Forelimb muscle (tissue), 1 donor: ENCODE results near the gene CALD1. TPM values are rescaled to one million over a fixed set of nuclear protein-coding genes. Genes with fewer than 3 reads are reported as not detected.

Experiments
- DNase-seq: peaks from one replicate; pipeline ENCODE4 v3.0.0-alpha.2; 2013; ENCODE audit warnings: low read depth
- polyA plus RNA-seq: library from polyadenylated mRNA; unstranded; fragments of 120-200 nt; gene quantifications from one replicate; pipeline ENCODE4 v1.2.1, GENCODE V29; 2013; ENCODE audit not compliant: insufficient read length

The CALD1 gene
- polyA plus RNA-seq, 1 donor: 98.8 TPM

GRCh38 chr7:134893920-134894319, 114.5 kb downstream of the CALD1 start:
- no peak for DNase-seq

DNA sequence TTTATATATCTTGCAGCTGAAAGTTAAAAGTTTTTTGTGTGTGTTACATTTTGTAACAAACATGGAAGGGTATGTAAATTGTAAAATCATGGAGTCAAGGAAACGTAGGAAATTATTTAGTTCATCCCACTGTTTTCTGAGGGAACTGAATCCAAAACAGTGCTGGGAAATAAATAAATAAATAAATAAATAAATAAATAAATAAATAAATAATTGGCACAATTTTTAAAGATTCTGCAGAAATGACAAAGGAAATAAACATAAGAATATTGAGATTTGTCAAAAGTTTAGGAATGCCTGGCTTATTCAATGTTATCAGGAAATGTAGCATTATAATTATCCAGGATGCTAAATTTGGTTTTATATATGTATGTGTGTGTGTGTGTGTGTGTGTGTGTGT, 115.5 kb downstream of the CALD1 start:
- DNase-seq: no peak

DNA sequence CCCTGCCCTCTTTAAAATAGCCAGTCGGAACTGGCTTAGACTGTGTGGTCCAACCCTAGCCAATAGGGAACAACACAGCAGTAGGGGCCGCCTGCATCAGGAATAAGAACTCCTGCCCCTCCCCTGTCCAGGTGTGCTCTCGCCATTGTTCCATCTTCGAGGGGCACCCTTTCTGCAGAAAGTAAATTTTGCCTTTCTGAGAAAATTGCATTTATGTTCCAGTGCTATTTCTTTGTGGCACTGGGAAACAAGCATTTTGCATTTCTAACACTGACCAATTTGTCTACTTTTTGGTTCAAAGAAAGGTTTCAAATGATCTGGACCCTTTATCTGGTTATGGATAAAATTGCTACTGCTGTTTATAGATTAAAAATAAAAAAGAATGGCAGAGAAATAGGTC, 116.6 kb downstream of the CALD1 start:
- no peak for DNase-seq

DNA sequence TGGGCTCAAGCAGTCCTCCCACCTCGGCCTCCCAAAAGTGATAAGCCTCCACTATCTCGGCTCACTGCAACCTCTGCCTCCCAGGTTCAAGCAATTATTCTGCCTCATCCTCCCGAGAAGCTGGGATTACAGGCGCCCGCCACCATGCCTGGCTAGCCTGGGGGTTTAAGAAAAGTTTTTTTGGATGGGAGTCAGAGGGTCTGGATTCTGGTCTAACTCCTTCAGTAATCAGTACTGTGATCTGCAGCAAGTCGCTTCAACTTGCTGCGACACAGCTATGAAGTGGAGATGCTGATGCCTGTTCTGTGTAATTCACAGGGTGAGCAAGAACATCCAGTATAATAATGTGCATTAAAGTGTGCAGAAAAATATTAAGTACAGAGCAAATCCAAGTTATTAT, 118.5 kb downstream of the CALD1 start:
- no peak for DNase-seq

DNA sequence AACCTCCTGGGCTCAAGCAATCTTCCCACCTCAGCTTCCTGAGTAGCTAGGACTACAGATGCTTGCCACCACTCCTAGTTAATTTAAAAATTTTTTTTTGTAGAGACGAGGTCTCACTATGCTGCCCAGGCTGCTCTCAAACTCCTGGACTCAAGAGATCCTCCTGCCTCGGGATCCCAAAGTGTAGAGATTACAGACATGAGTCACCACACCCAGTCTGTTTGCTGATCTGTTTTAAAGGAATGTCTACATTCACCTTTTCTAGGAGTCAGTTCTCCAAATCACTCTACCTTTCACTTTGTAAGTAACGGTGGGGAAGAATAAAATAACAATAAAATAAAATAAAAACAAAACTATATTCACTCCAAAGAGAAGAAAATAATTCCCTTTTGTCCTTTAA, 120.3 kb downstream of the CALD1 start:
- DNase-seq: no peak

- no peak for DNase-seq
These were observed 120.9 kb downstream of the CALD1 start for GRCh38 chr7:134900166-134900982.

DNA sequence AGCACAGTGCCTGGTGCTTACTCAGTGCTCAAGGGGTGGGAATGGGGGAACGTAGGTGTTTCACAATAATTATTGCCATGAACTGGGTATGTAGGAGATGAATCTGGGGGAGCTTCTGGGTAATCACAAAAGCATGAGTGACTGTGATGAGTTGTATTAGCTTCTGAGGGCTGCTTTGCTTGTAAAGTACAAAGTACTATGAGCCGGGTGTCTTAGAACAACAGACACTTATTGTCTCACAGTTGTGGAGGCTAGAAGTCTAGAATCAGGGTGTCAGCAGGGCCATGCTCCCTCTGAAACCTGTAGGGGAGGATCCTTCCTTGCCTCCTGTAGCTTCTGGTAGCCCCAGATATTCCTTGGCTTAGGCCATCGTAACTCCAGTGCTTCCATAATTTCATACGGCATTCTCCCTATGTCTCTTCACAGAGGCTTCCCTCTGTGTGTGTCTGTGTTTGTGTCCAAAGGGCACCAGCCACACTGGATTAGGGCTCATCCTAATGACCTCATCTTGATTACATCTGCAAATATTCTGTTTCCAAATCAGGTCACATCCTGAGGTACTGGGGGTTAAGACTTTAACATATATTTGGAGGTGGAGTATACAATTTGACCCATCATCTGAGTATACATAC, 122.1 kb downstream of the CALD1 start:
- no peak for DNase-seq

- no peak for DNase-seq
These were observed 122.6 kb downstream of the CALD1 start for GRCh38 chr7:134902058-134902457.

DNA sequence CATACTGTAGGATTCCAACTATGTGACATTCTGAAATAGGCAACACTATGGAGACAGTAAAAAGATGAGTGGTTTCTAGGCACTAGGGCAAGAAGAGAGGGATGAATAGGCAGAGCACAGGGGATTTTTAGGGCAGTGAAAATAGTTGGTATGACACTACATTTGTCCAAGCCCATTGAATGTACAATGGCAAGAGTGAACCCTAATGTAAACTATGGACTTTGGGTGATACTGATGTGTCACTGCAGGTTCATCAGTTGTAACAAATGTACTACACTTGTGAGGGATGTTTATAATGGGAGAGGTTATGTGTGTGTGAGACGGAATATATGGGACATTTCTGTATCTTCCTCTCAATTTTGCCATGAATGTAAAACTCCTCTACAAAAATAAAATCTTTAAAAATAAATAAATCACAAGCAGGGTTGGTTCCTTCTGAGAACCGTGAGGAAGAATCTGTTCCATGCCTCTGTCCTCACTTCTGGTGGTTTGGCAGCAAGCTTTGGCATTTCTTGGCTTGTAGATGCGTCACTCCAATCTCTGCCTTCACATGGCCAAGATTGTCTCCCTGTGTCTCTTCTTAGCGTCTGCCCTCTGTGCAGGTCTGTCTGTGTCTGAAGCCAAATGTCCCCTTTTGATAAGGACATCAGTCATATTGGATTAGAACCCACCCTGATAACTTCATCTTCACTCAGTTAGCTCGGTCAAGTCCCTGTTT, 123.8 kb downstream of the CALD1 start:
- no peak for DNase-seq

DNA sequence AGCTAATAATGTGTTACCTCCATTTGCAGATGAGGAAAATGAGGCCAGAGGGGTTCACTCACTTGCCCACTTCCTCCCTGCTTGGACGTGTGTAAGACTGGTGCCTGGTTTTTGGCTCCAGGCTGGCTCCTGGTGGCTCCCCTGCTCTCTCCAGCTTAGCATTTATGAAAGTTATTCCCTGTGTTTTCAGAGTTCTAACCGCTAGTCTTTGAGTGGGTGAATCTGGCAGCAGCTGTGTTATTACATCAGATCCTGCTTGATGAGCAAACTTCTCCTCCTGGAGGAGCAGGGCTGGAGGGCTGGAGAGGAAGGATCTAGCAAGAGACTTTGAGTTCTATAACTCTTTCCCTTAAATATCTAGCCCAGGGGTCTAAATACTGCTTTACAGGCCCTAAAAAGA, 125.9 kb downstream of the CALD1 start:
- DNase-seq: no peak

GRCh38 chr7:134907000-134907399, 127.6 kb downstream of the CALD1 start:
- no peak for DNase-seq

GRCh38 chr7:134907639-134908038, 128.2 kb downstream of the CALD1 start:
- no peak for DNase-seq

DNA sequence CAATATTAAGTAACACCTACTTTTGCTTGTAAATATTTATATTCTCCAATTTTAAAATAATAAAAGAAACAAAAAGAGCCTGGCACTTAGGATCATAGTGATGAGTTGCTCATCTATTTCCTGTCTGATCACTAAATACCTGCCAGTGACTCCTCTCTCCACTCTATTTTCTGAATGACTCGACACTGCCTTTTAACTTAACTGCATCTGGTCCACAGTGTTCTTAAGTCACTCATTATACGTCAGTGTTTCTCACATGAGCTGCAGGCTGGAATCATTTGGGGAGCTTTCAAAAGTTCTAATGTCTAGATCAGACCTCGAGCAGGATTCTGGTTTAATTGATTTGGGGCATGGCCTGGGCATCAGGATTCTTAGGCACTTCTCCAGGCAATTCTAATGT, 128.9 kb downstream of the CALD1 start:
- no peak for DNase-seq

DNA sequence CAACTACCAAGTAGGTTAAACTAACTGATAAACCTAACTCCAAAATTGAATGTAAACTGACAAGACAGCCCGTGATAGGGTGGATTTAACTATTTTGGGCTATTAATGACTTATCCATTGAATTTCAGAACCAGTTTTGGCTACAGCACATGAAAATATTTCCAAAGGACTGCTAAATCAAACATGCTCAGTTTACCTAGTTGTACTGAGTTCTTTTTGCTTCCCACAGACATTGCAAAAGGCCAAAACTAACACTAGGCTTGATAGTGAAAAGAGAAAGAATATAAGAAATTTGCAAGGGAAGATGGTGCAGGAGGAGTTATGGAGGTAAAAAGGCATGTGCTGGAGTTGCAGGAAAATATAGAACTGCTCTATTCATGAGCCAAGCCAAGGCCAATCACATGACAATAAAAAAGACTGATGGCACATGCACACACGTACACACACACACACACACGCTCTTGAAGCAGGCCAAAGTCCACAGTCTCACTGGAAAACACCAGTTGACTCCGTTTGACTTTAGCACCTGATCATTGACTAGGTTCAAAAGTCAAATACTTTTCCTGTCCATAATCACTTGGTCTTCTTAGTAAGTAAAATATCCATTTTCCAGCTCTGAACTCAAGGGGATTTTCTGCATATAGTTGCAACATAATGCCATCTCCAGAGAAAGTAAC, 130.9 kb downstream of the CALD1 start:
- DNase-seq: no peak

DNA sequence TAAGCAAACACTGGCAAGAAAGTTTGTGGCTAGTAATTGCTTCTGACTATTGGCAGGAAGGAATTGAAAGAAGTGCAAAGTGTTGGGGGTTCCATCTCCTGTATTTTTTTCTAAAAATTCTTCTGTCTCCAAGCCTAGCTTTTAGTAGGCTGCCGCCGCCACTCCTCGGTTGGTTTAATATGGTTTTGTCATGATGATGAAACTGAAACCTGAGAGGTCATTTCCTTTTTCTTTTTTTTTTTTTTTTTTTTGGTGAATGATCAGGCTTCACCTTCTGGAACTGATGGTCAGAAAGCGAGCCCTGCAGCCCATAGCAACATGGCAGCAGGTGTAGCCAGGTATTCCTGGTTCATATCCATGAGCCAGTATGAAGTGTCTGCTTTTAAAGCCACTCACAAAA, 131.5 kb downstream of the CALD1 start:
- DNase-seq: no peak

GRCh38 chr7:134916171-134916883, 136.9 kb downstream of the CALD1 start:
- no peak for DNase-seq

- DNase-seq: no peak
These were observed 139.8 kb downstream of the CALD1 start for GRCh38 chr7:134919240-134919641.

DNA sequence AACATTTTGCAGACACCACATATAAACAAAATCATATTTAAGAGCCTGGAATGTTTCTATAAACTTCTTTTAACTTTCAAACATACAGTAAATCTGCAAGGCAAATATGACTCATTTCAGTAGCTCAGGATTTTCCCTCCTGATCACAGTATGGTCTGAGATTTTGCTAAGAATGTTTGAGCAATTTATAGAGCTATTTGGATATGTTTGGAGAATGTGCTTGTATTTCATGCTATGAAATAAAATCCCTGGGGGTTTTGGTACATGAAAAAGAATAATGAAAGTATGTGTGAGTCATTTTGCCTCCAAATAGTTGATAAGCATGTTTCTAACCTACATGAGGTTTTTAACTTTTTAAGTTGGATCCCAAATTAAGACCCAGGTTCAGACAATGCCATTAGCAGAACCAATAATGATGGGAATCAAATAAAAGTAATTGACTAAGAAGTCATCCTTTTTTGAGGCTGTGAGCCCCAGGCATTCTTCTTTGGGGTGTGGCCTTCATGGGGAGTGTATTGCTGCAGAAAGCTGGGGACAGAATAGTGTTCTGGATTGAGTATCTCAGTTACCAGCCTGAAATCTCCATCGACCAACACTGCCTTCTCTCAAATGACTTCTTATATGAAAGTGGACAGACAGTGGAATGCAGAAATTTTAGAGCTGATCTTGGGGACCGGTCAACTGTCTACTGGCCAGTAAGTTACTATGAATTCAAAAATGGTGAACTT, 140.8 kb downstream of the CALD1 start:
- DNase-seq: no peak

DNA sequence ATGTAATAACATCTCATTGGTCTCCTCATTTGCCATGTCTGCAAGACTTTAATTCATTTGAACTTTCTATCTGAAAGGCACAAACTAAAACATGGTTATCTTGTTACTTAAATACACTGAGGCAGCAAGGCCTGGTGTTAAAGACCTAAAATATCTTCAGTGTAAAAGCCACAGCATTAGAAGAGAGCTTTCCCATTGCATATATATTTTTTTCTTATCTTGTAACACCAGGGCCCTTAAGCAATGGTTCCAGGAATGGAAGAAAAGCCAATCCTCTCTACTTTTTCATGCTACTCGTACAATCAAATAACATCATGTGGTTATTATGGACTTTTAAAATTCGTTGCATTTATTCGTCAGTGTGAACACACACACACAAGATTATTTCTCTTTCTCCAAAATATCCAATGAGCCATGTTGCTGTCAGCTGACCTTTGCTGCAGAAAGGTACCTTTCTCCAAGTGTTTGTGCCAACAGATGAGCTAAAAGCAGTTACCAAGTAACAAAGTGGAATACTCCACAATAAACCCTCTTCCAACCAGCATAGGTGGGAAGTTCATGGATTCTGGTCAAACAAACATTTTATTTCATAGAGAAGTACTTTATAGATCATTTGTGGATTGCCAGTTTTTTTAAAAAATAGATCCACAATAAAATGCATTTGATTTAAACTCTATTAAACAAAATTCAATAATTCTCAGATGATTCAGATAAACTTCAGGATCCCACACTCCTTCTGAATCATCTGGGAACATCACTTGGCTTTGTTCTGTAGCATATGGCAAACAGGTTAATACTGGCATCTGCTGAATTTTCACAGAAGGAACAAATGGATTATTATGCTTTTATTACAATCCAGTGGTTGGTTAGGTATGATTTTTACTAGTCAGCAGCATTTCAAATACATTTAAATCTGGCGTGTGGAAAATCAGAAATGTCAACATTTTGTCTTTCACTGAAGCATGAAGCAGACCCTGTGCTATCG, 143.6 kb downstream of the CALD1 start:
- DNase-seq: no peak

DNA sequence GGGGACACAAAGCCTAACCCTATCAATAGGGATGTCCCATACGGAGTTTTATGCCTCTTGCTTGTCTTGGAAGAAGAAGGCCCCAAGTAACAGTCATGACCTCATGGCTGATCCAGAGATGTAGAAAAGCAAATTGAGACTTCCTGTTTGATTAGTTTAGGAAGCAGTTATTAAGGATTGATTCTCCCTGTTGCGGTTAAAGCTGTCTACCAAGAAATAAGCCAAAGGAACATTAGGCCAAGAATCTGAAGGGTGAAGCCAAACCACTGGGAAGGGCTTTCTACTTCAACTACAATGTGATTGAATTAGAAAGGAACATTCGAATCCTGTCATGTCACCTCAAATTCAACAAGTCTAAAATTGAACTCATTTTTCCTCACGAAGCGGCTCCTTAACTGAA, 146.3 kb downstream of the CALD1 start:
- no peak for DNase-seq
